ACHN (cell line): ENCODE data around the gene GALE.
"Not testable (repeated sequence)": the region's sequence is repeated elsewhere in the genome, so short reads cannot be mapped to it uniquely, and the experiment has no call there.

Experiments
- DNase-seq: peaks from one replicate; pipeline ENCODE4 v3.0.0-alpha.2; 2015
- in situ Hi-C: cut with HindIII; loops from 2 replicates; pipeline ENCODE4 v1.10.0; 2017; ENCODE audit warnings: low sequenced_read_pairs, low pct_ligation_motif_present, low pct_unique_long_range_greater_than_20kb

The GALE gene

GRCh38 chr1:23800400-23801337 lies at the start of gene GALE:
TSS of gene GALE (minus strand) at chr1:23800754. CDS start at chr1:23799007, 1,747 bp downstream.
- in situ Hi-C loops: no loop called here
- DNase-seq: peak; percentile 91

DNA sequence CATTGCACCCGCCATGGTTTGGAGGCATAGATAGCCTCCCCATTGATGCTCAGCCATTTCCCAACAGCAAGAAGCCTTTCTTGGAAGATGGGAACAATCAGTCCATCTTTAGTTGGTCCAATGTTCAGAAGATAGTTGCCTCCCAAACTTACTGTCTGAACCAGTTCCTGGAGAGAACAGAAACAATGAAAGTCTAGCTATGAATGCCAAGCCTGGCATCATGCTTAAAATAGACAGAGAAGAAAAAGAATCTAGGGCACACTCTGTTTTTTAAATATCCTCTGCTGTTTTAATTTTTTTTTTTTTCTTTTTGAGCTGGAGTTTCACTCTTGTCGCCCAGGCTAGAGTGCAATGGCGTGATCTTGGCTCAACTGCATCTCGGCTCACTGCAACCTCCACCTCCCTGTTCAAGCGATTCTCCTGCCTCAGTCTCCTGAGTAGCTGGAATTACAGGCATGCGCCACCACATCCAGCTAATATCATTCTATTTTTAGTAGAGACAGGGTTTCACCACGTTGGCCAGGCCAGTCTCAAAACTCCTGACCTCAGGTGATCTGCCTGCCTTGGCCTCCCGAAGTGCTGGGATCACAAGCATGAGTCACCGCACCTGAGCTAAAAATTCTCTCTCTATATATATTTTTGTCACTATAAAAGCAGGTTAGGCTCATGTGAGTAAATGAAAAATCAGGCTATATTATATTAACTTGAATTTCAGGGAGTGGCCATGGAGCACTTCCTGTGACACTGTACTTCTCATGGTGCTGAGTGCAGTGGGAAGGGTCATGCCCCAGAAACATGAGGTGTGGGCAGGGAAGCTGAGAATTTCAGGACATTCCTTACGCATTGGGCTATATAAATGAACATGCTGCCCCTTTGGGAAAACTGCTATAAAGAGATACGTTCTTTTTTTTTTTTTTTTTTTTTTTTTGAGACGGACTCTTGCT lies 48.4 kb upstream of the GALE start:
- no peak for DNase-seq
- in situ Hi-C loops: no loop called here

GRCh38 chr1:23847482-23848095 lies 47.0 kb upstream of the GALE start:
- DNase-seq, in situ Hi-C loops: not testable (repeated sequence)

GRCh38 chr1:23845163-23845562 lies 44.6 kb upstream of the GALE start:
- DNase-seq: no peak
- in situ Hi-C loops: no loop called here

GRCh38 chr1:23843644-23844043 lies 43.1 kb upstream of the GALE start:
- in situ Hi-C loops: no loop called here

DNA sequence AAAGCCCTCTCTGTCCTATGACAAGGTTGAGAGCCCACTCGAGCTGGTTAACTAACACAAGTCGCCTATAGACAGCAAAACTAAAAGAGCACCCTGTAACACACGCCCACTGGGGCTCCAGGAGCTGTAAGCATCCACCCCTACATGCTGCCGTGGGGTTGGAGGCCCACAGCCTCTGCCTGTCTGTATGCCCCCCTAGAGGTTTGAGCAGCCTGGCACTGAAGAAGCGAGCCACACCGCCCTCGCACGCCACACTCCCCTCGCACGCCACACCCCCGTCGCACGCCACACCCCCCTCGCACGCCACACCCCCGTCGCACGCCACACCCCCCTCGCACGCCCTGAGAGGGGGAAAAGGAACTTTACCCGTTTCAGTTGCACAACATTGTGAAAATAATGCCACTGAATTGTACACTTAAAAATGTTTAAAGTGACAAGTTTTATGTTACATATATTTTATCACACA lies 37.9 kb upstream of the GALE start:
- peak; percentile 47 for DNase-seq

More at GRCh38 chr1:23843644-23844043, 43.1 kb upstream of the GALE start:
- no peak for DNase-seq

GRCh38 chr1:23837908-23838307 lies 37.4 kb upstream of the GALE start:
- in situ Hi-C loops: no loop called here
- no peak for DNase-seq

More for the DNA sequence above, 37.9 kb upstream of the GALE start:
- in situ Hi-C loops: no loop called here

DNA sequence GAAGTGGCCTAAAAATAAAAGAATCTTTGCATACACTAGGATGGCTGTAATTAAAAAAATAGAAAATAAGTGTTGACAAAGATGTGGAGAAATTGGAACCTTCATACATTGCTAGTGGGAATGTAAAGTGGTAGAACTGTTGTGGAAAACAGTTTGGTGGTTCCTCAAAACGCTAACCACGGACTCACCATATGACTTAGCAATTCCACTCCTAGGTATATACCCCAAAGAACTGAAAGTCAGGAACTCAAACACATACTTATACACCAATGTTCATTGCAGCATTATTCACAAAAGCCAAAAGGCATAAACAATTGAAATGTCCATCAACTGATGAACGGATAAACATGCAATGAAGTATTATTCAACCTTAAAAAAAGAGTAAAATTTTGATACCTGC lies 35.5 kb upstream of the GALE start:
- in situ Hi-C loops: no loop called here
- DNase-seq: no peak

DNA sequence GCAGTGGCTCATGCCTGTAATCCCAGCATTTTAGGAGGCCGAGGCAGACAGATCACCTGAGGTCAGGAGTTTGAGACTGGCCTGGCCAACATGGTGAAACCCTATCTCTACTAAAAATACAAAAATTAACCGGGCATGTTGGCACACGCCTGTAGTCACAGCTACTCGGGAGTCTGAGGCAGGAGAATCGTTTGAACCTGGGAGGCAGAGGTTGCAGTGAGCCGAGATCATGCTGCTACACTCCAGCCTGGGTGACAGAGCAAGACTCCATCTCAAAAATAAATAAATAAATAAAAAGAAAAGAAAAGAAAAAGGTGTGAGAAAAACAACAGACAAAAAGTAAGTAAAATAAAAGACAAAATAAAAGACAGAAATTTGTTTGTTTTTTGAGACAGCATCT lies 33.6 kb upstream of the GALE start:
- in situ Hi-C loops, DNase-seq: not testable (repeated sequence)

- DNase-seq: no peak
- in situ Hi-C loops: no loop called here
These were observed 27.2 kb upstream of the GALE start for GRCh38 chr1:23827717-23828116.

GRCh38 chr1:23826590-23826989 lies 26.0 kb upstream of the GALE start:
- in situ Hi-C loops: not testable (repeated sequence)

GRCh38 chr1:23825762-23826522 lies 25.4 kb upstream of the GALE start:
- in situ Hi-C loops: no loop called here
- DNase-seq: no peak

More at GRCh38 chr1:23826590-23826989, 26.0 kb upstream of the GALE start:
- DNase-seq: not testable (repeated sequence)

DNA sequence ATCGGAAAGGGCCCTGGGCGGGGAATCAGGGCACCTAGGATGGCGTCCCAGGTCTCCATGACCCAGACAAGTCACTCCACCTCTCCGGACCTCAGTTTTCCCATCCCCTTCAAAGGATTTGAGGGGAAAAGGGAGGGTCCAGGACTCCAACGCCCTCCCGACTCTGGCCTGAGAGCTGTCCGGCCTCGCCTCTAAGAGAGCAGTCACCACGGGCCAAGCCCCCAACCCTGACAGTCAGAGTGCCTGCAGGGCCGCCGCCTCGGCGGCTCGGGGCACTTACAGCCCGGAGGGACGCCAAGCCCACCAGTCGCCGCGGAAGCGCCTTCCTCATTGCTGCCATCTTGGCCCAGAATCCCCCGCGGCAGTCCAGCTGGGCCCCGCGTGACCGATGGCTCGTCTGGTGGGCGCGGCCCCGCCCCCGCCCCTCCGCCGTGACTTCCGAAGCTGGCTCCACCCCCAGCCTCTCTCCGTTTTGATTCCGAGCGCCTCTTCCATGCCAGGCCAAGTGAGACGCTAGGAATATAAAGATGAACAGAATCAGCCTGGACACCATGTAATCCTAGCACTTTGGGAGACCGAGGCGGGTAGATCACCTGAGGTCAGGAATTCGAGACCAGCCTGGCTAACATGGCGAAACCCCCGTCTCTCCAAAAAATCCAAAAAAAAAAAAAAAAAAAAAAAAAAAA lies 24.7 kb upstream of the GALE start, which contains the start of gene HMGCL:
Gene HMGCL (minus strand): TSS at position 354 of the 686 bp plus-strand sequence. CDS start 14 bp downstream, at position 340.
- in situ Hi-C loops: no loop called here
- DNase-seq: peak; percentile 88

DNA sequence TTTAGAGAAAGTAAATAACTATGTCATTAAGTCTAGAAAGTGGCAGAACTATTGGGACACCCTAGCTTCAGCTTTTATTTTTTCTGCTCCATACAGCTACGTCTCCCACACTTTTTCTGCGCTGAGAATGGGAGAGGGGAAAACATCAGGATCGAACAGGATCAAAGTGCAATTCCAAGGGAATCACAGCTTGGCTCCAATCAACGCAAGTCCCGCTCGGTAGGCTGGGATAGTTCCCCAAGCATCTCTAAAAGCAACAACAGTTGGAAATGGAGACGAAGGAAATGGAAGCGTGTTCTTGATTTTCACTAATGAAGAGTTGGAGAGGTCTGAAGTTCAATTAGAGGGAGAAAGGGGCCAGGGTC lies 24.1 kb upstream of the GALE start:
- no peak for DNase-seq
- in situ Hi-C loops: no loop called here

DNA sequence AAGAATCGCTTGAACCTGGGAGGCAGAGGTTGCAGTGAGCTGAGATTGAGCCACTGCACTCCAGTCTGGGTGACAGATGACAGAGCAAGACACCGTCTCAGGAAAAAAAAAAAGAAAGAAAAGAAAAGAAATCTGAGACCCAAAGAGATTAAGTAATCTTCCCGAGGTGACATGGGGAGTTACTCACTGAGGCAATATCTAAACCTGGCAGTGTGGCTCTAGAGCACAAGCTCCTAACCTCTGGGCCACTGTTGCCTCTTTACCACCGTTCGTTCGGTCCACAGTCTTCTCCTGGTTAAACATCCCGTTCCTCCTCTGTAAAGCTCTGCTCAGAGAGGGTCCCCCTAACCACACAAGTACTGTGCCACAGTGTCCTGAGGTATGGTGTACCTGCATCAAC lies 23.2 kb upstream of the GALE start:
- in situ Hi-C loops: no loop called here

GRCh38 chr1:23817633-23818032 lies 17.1 kb upstream of the GALE start:
- no peak for DNase-seq
- in situ Hi-C loops: no loop called here

More for the DNA sequence above, 23.2 kb upstream of the GALE start:
- DNase-seq: no peak

DNA sequence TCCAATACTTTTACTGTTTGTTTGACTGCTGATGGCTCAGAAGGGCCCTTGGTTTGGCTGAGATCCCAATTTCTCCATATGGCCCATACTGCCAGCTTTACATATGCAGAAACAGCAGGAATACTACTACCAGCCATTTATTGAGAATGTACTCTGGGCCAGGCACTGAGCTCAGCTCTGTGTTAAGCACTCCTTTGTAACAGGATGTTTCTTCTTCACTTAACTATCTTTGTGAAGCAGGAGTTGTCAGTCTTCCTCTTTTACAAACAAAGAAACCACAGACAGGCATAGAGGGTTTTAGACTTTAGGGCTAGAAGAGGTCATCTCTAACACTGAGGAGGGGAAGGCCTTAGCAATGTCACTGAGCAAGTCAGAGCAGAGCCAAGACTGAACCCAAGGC lies 16.4 kb upstream of the GALE start:
- DNase-seq: no peak

More for the DNA sequence above, 16.4 kb upstream of the GALE start:
- in situ Hi-C loops: no loop called here
